Stomach (tissue), 9 donors: Measurements from ENCODE around the gene KANSL2. TPM values are rescaled to one million over a fixed set of nuclear protein-coding genes. Genes with fewer than 3 reads are reported as not detected.

Experiments used
- DNase-seq, 2 donors: peaks; one replicate each; pipeline versions ENCODE4 v3.0.0 to v3.0.0-alpha.2; 2013 to 2019
- H3K27ac ChIP-seq, 5 donors: fragments of 200-600 bp in 4 of 5; sonication (generic) in 4 of 5; one replicate each; pipeline ENCODE4 v1.5.1; 2013 to 2019; ENCODE audit warnings: mild to moderate bottlenecking in 1 of 5, moderate library complexity in 1 of 5
- H3K27me3 ChIP-seq, 3 donors: fragments of 200-600 bp; sonication (generic); one replicate each; pipeline ENCODE4 v1.5.1; 2017 to 2019; ENCODE audit warnings: mixed run types in 1 of 3
- H3K36me3 ChIP-seq, 4 donors: fragments of 200-600 bp; sonication (generic); 1 replicate in 3 of 4; 2 replicates in 1 of 4; pipeline ENCODE4 v1.5.1; 2016 to 2019
- H3K4me1 ChIP-seq, 4 donors: fragments of 200-600 bp; sonication (generic); one replicate each; pipeline ENCODE4 v1.5.1; 2016 to 2019
- H3K4me3 ChIP-seq, 4 donors: fragments of 200-600 bp; sonication (generic) in 3 of 4; one replicate each; pipeline ENCODE4 v1.5.1; 2016 to 2019; ENCODE audit warnings: mild to moderate bottlenecking in 1 of 4
- H3K9me3 ChIP-seq, 4 donors: fragments of 200-600 bp; sonication (generic); one replicate each; pipeline ENCODE4 v1.5.1; 2016 to 2019
- EP300 ChIP-seq: sonication (generic); formaldehyde crosslinking; IDR thresholded peaks from one replicate; pipeline ENCODE4 v1.6.1; 2017; ENCODE audit warnings: antibody characterized with exemption
- POLR2A ChIP-seq, 4 donors: fragments of 450-650 bp; IDR thresholded peaks; one replicate each; pipeline ENCODE4 v1.6.1; 2016; ENCODE audit warnings: antibody characterized with exemption in 4 of 4, control low read depth in 2 of 4, mild to moderate bottlenecking in 1 of 4, moderate library complexity in 1 of 4
- POLR2AphosphoS5 ChIP-seq, 3 donors: sonication (generic); formaldehyde crosslinking; IDR thresholded peaks; one replicate each; pipeline ENCODE4 v1.6.1; 2016; ENCODE audit warnings: antibody characterized with exemption in 3 of 3
- WGBS, 5 donors: extraction: QIAGEN DNeasy Blood & Tissue Kit in 3 of 5; methylation state at CpG; one replicate each; pipeline versions ENCODE4 v1.1.5 to v1.1.7; 2013 to 2018; 5-methylcytosine and 5-hydroxymethylcytosine counted together
- intact Hi-C: fragments of 100-400 bp; cut with DNase I; formaldehyde crosslinking; loops from one replicate; pipeline ENCODE4 v1.15.1; 2023; ENCODE audit warnings: low total_unique reads
- polyA plus RNA-seq, 3 donors: library from polyadenylated mRNA; stranded (reverse); fragments of 200-250 nt; gene quantifications; one replicate each; pipeline ENCODE4 v1.2.3, GENCODE V29; 2013
- total RNA-seq, 5 donors: library from RNA; depleted of rRNA; stranded (reverse); fragments of >200 nt; gene quantifications; one replicate each; pipeline versions ENCODE4 v1.1.0 to v1.2.3, GENCODE V29; 2014 to 2016
- TF ChIP-seq, protein P1 (sequence below), 7 experiments: fragments of 450-650 bp in 4 of 7; fragments of 200-600 bp in 3 of 7; sonication (generic) in 3 of 7; IDR thresholded peaks; one replicate each; pipeline ENCODE4 v1.5.1; 2016 to 2019; ENCODE audit warnings: antibody characterized with exemption in 7 of 7, control low read depth in 2 of 7, mild to moderate bottlenecking in 1 of 7
- donor health status: healthy with polysubstance abuse.
- donor health status: Bipolar disorder and iron deficiency.
- donor health status: healthy.

KANSL2 gene
- total and polyA plus RNA-seq, 8 donors, result 16.2 to 66.0 (median 29.9) TPM

DNA sequence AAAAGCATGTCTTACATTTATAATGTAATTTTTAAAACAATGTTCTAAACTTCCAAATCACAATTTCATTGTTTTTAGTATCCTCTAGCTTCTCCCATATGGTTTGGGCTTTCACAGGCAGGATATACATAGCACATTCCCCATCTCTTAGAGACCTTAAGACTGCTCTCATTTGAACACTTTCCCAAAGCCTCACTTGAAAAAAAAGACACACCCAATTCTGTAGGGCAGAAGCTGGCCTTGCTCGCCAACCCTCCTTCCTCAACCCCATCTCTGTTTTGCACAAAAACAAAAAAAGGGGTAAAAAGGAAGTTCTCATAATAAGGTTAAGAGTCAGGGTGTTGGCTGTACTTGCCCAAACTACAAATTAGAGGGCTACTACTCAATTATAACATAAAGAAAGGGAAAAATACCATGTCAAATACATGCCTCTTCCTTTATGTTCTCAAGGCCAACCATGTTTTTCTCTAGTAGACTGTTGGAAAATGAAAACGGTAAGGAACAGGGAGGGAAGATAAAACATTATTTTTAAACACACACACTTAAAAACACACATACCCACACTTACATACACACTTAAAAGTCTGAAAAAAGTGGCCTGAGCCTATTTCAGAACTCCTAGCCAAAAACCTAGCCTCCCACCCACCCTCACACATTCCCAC is 9.9 kb upstream of the KANSL2 start:
- no peak overlapping the region for H3K27ac ChIP-seq

DNA sequence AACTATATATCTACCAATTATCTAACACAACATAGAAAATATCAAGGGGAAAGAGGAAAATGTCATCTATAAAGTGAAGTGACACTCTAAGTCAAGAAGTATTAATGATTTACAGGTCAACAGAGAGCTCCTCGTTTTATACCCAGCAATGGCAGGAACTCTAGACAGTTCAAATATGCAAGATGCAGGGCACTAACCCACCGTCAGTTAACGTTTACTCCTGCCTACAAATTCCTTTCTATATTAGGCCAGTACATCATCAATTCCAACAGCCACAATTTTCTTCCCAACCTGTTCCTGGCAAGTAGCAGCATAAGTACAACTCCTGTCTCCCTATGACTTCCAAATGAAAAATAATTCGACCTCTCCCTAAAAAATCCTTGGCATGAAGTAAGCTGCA is 9.0 kb upstream of the KANSL2 start:
- 55 to 67% (median 57%) methylated on average over 4 of the region's 4 CpGs for WGBS, 5 donors
- Histone ChIP-seq H3K27ac (no peak overlapping the region), H3K27me3 (no peaks in the 10 kb centered on the region)

More for the DNA sequence above, 9.9 kb upstream of the KANSL2 start:
- H3K27me3 ChIP-seq, result no peaks in the 10 kb centered on the region
- no peak for TF ChIP-seq POLR2A (IDR thresholded peaks at IDR 0.05)
- no peak for TF ChIP-seq EP300
- TF ChIP-seq, protein P1, sequence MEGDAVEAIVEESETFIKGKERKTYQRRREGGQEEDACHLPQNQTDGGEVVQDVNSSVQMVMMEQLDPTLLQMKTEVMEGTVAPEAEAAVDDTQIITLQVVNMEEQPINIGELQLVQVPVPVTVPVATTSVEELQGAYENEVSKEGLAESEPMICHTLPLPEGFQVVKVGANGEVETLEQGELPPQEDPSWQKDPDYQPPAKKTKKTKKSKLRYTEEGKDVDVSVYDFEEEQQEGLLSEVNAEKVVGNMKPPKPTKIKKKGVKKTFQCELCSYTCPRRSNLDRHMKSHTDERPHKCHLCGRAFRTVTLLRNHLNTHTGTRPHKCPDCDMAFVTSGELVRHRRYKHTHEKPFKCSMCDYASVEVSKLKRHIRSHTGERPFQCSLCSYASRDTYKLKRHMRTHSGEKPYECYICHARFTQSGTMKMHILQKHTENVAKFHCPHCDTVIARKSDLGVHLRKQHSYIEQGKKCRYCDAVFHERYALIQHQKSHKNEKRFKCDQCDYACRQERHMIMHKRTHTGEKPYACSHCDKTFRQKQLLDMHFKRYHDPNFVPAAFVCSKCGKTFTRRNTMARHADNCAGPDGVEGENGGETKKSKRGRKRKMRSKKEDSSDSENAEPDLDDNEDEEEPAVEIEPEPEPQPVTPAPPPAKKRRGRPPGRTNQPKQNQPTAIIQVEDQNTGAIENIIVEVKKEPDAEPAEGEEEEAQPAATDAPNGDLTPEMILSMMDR (IDR thresholded peaks at IDR 0.05), result no peak
- TF ChIP-seq POLR2AphosphoS5 (IDR thresholded peaks at IDR 0.05), result no peak
- WGBS, 5 donors, result 50 to 57% (median 54%) methylated on average over 2 of the region's 2 CpGs
- peaks cover 35 to 89% (median 81%) of the 10 kb centered on the region in 4 donors for H3K36me3 ChIP-seq
- peaks cover 0 to 21% (median 10%) of the 10 kb centered on the region in 4 donors for H3K4me1 ChIP-seq
- H3K4me3 ChIP-seq, result no peak overlapping the region
- no peak for DNase-seq
- intact Hi-C loops, result no loop called here
- no peaks in the 10 kb centered on the region for H3K9me3 ChIP-seq

DNA sequence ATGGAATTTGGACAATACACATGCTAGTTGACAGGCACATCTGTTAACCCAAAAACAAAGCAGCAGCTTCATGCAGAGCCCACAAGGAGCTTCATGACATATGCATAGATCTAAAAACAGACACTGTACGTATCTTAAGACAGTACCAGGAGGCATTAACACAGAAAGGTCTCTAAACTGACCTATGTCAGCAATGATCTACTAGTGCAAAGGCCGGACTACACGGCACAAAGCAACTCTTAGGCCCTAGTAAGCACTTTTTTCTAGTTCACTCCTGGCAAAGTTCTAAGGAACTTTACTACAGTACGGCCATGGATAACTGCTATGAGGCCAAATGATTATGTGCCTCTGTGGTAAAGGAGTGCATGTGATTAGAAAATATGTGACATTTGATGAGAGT is 8.4 kb upstream of the KANSL2 start:
- Histone ChIP-seq H3K9me3 (no peaks in the 10 kb centered on the region), H3K36me3 (peaks cover 25 to 74% (median 67%) of the 10 kb centered on the region in 4 donors), H3K4me1 (peaks cover 0 to 21% (median 10%) of the 10 kb centered on the region in 4 donors), H3K27ac (no peak overlapping the region), H3K4me3 (no peak overlapping the region), H3K27me3 (no peaks in the 10 kb centered on the region)
- TF ChIP-seq POLR2A (IDR thresholded peaks at IDR 0.05), result no peak
- TF ChIP-seq, protein P1 (IDR thresholded peaks at IDR 0.05), result no peak
- TF ChIP-seq EP300, result no peak
- no peak for TF ChIP-seq POLR2AphosphoS5 (IDR thresholded peaks at IDR 0.05)
- 68 to 83% (median 77%) methylated on average over 4 of the region's 4 CpGs for WGBS, 5 donors
- intact Hi-C loops, result no loop called here
- no peak for DNase-seq

More for the DNA sequence above, 9.0 kb upstream of the KANSL2 start:
- Histone ChIP-seq H3K9me3 (no peaks in the 10 kb centered on the region), H3K36me3 (peaks cover 30 to 80% (median 72%) of the 10 kb centered on the region in 4 donors), H3K4me3 (no peak overlapping the region), H3K4me1 (peaks cover 0 to 21% (median 10%) of the 10 kb centered on the region in 4 donors)
- no peak for DNase-seq
- intact Hi-C loops, result no loop called here
- no peak for TF ChIP-seq POLR2AphosphoS5 (IDR thresholded peaks at IDR 0.05)
- no peak for TF ChIP-seq EP300
- TF ChIP-seq POLR2A (IDR thresholded peaks at IDR 0.05), result no peak
- TF ChIP-seq, protein P1 (IDR thresholded peaks at IDR 0.05), result no peak

DNA sequence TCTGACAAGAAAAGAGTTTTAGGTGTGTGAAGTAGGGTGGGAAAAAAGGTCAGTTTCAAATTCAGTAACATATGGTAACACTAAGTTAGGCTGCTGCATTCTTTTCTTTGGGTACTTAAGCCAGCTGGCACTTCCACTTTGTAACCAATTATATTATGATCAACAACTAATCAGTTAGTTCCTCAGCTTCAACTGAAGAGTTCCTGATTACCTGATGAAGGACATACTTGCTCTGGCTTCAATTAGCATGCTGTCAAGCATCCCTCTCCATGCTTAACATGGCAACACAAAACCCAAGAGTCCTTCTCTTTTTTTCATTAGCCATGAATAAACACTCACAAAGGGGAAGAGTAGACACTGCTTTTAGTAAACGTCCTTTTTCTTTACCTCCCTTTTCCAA is 6.8 kb upstream of the KANSL2 start:
- WGBS, 5 donors, result 38 to 69% (median 49%) methylated on average over 1 of the region's 1 CpG
- TF ChIP-seq POLR2AphosphoS5 (IDR thresholded peaks at IDR 0.05), result no peak
- no peak for TF ChIP-seq POLR2A (IDR thresholded peaks at IDR 0.05)
- TF ChIP-seq, protein P1 (IDR thresholded peaks at IDR 0.05), result no peak
- no peak for TF ChIP-seq EP300
- H3K4me3 ChIP-seq, result no peak overlapping the region
- no peak overlapping the region for H3K27ac ChIP-seq
- peaks cover 0 to 21% (median 10%) of the 10 kb centered on the region in 4 donors for H3K4me1 ChIP-seq
- H3K9me3 ChIP-seq, result no peaks in the 10 kb centered on the region
- H3K36me3 ChIP-seq, result peaks cover 13 to 58% (median 51%) of the 10 kb centered on the region in 4 donors
- no peaks in the 10 kb centered on the region for H3K27me3 ChIP-seq
- intact Hi-C loops, result no loop called here
- no peak for DNase-seq
